HG03378 (cell line): ENCODE measurements around the gene TMTC2.

ENCODE experiments used
- ATAC-seq: cut with Tn5 transposase; IDR thresholded peaks from one replicate; pipeline ENCODE4 v1.9.1; 2021; ENCODE audit warnings: mild to moderate bottlenecking, moderate library complexity; ENCODE audit not compliant: unreplicated experiment

TMTC2 gene

GRCh38 chr12:82686168-82687020, at the start of gene TMTC2:
TMTC2 (plus strand) TSS chr12:82686906.
- ATAC-seq: peak; percentile 80

- ATAC-seq: no peak
These were observed 48.4 kb upstream of the TMTC2 start for GRCh38 chr12:82638324-82638723.

GRCh38 chr12:82644896-82645295, 41.8 kb upstream of the TMTC2 start:
- ATAC-seq: no peak

- ATAC-seq: no peak
These were observed 41.3 kb upstream of the TMTC2 start for GRCh38 chr12:82645414-82645813.

- ATAC-seq: no peak
These were observed 38.9 kb upstream of the TMTC2 start for GRCh38 chr12:82647853-82648252.

- ATAC-seq: peak; percentile 31
These were observed 38.3 kb upstream of the TMTC2 start for GRCh38 chr12:82648259-82648909.

GRCh38 chr12:82650627-82651337, 35.9 kb upstream of the TMTC2 start:
- peak; percentile 98 for ATAC-seq

GRCh38 chr12:82651489-82651888, 35.2 kb upstream of the TMTC2 start:
- no peak for ATAC-seq

- ATAC-seq: no peak
These were observed 34.6 kb upstream of the TMTC2 start for GRCh38 chr12:82652071-82652470.

GRCh38 chr12:82655751-82656150, 31.0 kb upstream of the TMTC2 start:
- no peak for ATAC-seq

GRCh38 chr12:82659343-82660207, 27.1 kb upstream of the TMTC2 start:
- no peak for ATAC-seq

- ATAC-seq: no peak
These were observed 26.0 kb upstream of the TMTC2 start for GRCh38 chr12:82660541-82661325.

GRCh38 chr12:82663893-82664292, 22.8 kb upstream of the TMTC2 start:
- ATAC-seq: no peak

- ATAC-seq: peak; percentile 65
These were observed 21.4 kb upstream of the TMTC2 start for GRCh38 chr12:82665142-82665923.

GRCh38 chr12:82666830-82667229, 19.9 kb upstream of the TMTC2 start:
- no peak for ATAC-seq

GRCh38 chr12:82671673-82672195, 15.0 kb upstream of the TMTC2 start:
- no peak for ATAC-seq

GRCh38 chr12:82672811-82673495, 13.8 kb upstream of the TMTC2 start:
- no peak for ATAC-seq

GRCh38 chr12:82673698-82674097, 13.0 kb upstream of the TMTC2 start:
- ATAC-seq: no peak
